GM19467 (cell line): ENCODE data around the gene SCN4A.

Experiments
- ATAC-seq: cut with Tn5 transposase; IDR thresholded peaks from one replicate; pipeline ENCODE4 v1.9.1; 2021; ENCODE audit warnings: mild to moderate bottlenecking, moderate library complexity; ENCODE audit not compliant: unreplicated experiment

Gene SCN4A

GRCh38 chr17:64002658-64003525 lies 30.2 kb upstream of the SCN4A start:
- ATAC-seq = no peak

GRCh38 chr17:64001763-64002529 lies 29.2 kb upstream of the SCN4A start:
- no peak for ATAC-seq

- no peak for ATAC-seq
Measured at GRCh38 chr17:64001091-64001579, 28.4 kb upstream of the SCN4A start.

- no peak for ATAC-seq
Measured at GRCh38 chr17:63999680-64000531, 27.2 kb upstream of the SCN4A start.

DNA sequence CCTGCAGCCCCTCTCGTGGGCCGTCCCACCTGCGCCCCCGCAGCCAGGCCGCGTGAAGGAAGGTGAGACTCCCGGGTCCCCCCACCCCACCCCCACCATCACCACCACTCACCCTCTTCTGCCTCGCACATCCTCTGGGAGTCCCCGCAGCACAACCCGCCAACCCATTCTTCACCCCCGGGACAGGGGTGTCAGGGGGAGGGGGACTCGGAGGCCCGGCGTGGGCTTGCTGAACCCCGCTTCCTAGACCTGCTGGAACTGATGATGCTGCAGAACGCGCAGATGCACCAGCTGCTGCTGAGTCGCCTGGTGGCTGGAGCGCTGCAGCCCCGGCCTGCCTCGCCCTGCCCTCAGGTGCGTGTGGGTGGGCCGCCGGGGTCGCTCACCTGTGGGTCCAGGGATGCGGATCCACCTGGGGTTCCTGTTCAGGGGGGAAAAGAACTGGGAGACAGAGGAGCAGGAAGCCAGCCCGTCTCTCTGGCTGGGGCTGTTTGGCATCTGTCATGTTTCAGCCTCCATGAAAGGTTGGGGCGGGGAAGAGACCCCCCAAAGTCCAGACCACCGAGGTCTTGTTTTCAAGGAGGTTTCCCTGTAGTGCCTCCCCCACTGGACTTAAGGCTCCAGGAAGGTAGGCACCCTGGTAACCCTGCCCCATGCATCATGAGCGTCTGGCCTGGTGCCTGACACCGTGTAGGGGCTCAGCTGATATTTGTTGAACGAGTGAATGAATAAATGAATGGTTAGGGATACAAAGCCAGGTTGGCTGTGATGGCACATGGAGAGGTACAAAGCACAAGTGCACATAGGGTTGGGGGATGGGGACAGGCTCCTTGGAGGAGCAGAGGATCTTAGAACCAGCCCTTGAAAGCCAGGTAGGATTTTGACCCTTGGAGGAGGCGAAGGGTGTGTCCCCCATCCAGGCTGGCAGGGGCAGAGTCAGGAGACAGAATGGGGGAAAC lies 26.3 kb upstream of the SCN4A start:
- ATAC-seq = no peak

DNA sequence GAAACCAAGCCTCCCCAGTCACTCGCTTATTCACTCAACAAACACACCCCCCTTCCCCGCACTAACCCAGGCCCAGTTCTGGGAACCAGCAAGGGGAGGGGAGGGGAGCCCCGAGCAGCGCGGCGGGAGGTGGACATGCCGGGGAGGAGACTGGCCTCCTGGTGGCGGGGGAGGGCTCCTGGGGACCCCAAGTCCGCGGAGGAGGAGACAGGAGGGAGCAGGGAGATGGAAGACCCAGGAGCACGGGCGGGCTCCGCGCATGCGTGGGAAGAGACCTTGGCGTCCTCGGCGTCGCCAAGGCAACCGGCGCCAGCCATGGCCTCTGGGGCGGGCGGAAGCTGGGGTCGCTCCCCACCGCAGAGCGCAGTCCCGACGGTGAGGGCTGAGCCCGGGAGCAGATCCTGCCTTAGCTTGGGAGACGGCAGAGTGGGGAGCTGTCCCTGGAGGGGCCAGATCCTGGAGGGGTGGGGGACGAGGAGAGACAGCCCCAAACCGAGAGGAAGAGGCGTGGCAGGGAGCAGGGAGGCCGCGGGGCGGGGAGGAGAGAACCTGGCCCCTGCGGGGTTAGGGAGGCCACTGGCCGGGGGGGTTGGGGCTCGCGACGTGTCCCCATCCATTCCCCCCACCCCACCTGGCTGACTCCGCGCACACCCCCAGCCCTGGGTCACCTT lies 25.5 kb upstream of the SCN4A start, which contains the start of gene PRR29:
Gene PRR29 (plus strand): TSS at position 302 of the 671 bp plus-strand sequence. CDS start 14 bp downstream, at position 316.
- no peak for ATAC-seq

GRCh38 chr17:63997341-63998048 lies 24.8 kb upstream of the SCN4A start:
- no peak for ATAC-seq

- ATAC-seq = no peak
Measured at GRCh38 chr17:63996430-63997182, 23.9 kb upstream of the SCN4A start.

DNA sequence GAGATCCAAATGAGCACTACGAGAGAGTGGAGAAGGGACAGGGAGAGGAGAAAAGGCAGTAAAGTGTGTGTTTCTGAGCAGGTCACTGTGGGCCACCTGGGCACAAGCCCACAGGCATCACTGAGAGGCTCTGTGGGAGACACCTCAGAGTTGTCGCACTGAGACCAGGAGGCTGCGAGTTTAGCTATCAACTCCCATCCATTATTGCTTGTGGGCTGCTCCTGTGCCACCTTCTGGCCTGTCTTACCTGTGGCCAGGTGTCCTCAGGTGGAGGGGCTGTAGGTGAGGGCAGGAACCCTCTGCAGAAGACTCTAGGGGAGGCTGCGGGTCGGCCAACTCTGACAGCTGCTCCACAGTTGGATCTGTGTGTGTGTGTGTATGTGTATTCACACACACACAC lies 22.9 kb upstream of the SCN4A start:
- no peak for ATAC-seq

DNA sequence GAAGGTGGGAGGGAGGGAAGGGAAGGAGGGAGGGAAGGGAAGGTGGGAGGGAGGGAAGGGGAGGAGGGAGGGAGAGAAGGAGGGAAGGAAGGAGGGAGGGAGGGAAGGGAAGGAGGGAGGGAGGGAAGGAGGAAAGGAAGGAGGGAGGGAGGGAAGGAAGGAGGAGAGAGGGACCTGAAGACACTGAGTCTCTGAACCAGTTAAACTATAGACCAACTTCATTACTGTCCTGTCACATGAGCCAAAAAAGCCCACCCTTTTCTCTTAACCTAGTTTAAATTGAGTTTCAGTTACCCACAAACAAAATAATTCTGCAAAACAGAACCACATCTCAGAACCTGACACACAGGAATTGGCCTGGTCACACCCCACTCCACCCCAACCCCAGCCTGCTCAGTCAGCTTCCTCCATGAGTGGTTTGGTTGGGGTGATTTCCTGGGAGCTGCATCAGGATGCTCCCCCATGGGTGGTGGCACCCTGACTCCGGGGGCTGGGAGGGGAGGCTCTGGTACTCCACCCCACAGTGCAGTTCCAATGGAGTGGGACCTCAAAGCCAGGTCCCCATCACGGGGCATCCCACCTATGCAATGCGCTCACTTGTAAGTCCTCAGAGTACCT lies 20.8 kb upstream of the SCN4A start:
- ATAC-seq = no peak

- ATAC-seq = no peak
Measured at GRCh38 chr17:63991611-63992010, 18.9 kb upstream of the SCN4A start.

DNA sequence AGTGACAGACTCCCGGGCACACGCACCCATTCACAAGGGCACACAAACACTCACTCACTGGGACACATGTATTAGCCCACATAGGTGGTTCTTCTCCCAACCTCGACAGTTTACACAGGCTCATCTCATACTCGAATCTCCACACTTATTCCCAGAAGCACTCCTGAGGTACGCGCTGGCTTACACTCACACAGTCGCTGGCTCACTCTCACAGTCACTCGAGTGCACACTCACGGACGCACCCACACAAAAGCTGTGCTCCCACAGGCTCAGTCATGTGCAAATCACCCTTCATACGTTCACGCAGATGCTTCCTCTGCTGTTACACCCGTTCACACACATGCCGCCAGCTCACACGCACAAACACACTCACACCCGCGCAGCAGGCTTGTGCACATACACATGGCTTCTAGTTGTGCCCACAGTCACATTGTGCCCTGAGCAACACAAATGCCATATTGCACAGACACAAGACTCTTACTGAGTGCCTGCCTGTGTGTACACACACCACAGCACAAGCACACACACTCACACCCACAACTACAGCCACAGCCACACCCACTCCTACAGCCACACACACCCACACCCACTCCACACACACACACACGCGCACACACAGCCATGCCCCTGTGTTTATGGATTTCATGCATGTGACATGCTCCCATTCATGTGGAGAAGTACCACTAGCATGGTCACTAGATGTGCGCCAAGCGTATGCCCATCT lies 17.1 kb upstream of the SCN4A start:
- ATAC-seq = no peak

DNA sequence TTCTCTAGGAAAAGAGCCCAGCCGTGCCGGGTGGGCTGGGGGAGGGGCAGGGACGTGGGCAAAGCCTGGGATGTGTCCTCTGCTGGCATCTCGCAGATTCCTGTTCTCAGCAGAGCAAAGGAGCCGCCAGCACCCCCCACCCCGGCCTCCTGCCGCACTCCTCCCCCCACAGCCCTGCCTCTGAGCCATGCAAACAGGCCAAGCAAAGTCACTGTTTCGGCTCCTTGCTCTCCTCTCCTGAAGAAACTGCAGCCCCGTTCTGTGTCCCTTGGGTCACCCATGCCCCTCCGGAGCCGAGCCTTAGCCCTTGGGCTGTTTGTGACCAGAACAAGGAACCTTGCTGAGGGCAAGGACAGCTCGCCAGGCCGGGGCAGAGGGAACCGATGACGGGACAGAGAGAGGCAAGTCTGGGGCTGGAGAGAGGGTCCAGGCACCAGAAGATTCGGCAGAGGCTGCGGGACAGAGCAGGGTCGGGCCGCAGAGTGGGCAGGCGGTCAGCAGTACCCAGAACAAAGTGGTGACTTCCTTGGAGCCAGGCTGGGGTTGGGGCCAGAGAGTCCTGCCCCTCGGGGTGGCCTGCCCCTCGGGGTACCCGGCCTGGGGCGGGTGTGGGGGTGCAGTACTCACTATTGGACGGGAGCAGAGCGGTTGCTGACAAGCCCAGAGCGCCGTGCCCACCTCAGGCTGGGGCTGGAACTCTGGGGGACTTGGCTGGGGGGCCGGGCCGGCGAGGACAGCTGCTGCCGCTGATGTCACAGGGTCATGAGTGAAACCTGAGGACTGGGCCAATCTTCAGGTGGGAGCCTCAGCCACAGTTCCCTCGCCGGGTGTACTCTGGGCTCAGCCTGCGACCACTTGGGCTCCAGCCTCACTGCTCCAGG lies 16.3 kb upstream of the SCN4A start:
- ATAC-seq = no peak

DNA sequence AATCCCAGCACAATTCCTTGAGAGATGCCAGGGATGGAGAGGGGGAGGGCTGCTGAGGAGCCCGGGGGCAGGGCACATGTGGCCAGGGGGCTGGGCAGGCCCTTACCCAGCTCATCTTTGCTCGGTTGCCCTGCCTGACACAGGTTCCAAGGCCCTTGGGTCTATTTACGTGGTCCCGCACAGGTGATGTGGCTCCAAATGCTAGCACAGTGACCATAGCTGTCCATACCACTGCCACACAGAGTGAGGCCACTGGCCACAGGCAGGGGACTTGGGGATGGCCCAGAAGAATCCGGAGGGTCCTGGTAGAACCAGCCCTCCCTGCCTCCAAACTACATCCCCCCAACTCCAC lies 15.4 kb upstream of the SCN4A start:
- no peak for ATAC-seq

- no peak for ATAC-seq
Measured at GRCh38 chr17:63987221-63988126, 14.8 kb upstream of the SCN4A start.
